Jurkat, Clone E6-1 (cell line): Measurements from ENCODE around the gene RALGDS.

Source experiments
- DNase-seq: peaks from one replicate; pipeline ENCODE4 v3.0.0-alpha.2; 2011; ENCODE audit warnings: low read depth, low spot score
- H3K4me3 ChIP-seq: 2 replicates; pipeline ENCODE4 v1.5.1; 2011; ENCODE audit warnings: mild to moderate bottlenecking, low read length, control low read depth, moderate library complexity

Gene RALGDS

GRCh38 chr9:133153227-133154096 is 32.4 kb upstream of the RALGDS start:
- H3K4me3 ChIP-seq: no peak overlapping the region
- no peak for DNase-seq

- H3K4me3 ChIP-seq: no peak overlapping the region
- DNase-seq: no peak
Observed at GRCh38 chr9:133151601-133152525, 30.8 kb upstream of the RALGDS start.

GRCh38 chr9:133151041-133151440 is 30.0 kb upstream of the RALGDS start:
- DNase-seq: no peak
- H3K4me3 ChIP-seq: no peak overlapping the region

DNA sequence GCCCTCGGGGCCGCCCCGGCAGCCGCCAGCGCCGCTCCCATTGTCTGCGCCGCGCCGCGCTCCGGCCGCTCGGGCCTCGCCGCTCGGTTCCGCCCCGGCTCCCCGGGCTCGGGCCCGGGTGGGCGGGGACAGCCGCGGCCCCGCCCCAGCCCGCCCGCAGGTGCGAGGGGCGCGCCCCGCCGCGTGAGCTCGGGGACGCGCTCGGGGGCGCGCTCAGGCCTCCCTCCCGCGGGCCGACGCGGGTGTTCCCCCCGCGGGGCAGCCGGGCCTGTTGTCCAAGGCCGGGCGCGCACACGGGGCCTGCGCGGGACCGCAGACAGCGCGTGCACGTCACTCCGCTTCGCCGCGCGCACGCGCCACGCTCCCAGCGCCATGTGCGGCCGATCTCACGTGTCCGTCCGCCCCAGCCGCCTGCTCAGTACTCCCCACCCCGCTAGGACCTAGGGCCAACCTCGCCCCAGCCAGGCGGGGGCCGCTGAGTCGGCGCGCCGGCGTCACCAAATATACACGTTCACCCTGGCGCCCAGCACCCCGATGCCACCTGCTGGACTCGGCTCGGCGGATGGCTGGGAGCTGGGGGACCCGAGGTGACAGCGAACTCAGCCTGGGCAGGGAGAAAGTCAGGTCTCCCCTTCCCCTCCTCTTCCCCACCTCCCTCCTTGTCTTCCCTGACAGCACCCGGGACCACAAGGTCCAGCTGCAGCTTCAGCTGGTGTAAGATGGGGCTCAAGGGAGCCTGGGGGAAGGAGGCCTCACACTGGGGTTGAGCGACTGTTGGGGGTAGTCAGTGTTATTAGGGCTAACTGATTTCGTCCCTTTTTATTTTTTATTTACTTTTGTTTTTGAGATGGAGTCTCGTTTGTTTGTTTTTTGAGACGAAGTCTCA is 28.3 kb upstream of the RALGDS start:
- H3K4me3 ChIP-seq: peak overlapping the region; percentile 72
- DNase-seq: peak; percentile 79

DNA sequence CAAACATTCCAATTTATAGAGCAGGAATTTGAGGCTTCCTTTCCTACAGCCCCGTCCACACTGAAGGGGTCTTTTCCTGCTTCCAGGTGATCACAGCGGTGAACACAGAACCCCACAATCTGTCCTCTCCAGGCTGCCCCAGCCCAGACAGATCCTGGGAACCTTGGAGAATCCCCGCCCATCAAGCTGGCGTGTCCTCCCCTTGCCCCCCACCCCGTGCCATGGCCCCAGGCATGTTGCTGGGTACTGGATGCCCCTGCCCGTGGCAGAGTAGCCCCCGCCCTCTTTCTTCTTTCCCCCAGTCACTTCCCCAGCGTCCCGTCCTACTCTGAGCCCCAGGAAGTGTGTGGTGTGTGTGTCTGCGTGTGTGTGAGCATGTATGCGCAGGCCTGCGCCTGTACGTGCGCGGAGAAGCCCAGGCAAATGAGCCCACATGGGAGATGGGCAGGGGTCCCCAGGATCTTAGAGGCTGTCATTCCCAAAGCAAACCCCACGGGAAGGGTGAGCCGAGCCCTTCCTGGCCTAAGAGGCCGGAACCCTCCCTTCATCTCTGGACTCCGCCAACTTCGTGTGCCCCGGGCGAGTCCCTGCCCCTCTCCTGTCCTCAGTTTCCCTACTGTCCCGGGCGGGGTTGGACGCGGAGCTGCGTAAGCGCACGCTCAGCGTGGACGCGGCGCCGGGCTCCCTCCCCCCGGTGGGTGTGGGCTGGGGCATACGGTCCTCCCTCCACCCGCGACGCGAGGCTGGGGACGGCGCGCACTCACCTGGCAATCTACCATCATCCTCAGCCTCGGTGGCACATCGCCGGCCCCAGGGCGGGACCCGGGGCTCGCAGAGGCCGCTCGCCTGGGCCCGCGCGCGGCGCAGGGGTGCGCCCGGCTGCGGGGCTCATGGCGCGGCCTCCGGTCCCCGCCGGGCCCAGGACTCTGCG is 27.4 kb upstream of the RALGDS start:
- DNase-seq: peak; percentile 37
- peak overlapping the region; percentile 72 for H3K4me3 ChIP-seq

- DNase-seq: peak; percentile 47
- H3K4me3 ChIP-seq: peak overlapping the region; percentile 72
Observed at GRCh38 chr9:133147412-133148198, 26.6 kb upstream of the RALGDS start.

DNA sequence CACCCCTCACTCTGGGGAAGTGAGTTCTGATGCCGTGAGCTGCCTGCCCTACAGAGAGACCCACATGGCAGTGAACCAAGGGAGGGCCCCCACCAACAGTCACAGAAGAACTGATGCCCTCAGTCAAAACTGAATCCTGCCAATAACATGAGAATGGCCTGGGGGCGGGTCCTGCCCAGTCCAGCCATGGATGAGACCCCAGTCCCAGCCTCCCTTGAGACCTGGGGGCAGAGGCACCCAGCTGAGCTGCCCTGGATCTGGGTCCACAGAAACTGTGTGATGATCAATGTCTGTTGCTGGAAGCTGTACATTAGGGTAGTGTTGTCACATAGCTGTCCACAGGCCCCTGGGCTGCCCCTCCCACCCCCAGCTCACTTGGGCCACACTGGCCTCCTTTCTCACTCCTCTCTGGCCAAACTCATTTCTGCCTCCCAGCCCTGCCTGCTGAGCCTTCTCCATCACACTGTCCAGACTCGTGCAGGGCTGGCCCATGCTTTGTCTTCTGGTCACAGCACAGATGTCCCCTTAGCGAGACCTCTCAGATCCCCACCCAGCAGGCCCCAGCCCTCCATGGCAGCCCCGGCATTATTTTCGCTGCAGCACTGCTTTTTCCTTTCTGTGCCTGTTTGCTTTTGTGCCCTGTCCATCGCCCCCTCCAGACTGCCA is 25.8 kb upstream of the RALGDS start:
- no peak overlapping the region for H3K4me3 ChIP-seq
- DNase-seq: no peak

- no peak for DNase-seq
- H3K4me3 ChIP-seq: no peak overlapping the region; the same call in 1 of the 2 replicates
Observed at GRCh38 chr9:133144904-133145851, 24.1 kb upstream of the RALGDS start.

DNA sequence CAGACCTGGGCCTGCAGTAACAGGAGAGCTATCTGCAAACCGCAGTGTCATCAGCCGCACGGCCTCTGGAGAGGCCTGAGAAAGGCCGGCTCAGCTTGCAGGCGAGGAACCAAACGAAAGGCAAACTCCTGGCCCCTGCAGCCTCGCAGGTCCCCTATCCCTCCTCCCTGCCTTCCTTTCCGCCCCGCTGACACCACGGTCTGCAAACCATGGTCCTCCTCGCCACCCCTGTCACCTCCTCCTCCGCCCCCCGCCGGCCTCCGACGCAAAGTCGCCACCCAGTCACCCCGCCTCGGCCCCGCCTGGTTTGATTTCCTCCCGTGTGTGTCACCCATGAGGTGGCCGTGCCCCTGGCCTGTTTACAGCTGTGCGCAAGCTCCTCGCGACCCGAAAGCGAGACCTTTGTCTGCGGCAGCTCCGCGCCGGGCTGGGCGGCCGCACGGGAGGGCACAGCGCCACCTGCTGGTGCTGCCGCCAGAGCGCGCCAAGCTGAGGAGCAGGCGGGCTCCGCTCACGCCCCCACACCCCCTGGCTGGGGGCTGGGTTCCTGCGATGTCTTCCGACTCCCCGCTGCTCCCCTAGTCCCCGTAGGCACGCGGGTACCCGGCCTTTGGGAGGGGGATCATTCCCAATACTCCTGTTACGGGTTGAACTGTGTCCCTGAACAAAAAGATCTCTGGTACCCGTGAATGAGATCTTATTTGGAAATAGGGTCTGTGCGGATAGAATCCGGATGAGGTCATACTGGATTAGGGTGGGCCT is 23.3 kb upstream of the RALGDS start:
- peak overlapping the region; percentile 41 for H3K4me3 ChIP-seq
- DNase-seq: peak; percentile 62

GRCh38 chr9:133143639-133144141 is 22.6 kb upstream of the RALGDS start:
- DNase-seq: no peak
- H3K4me3 ChIP-seq: peak overlapping the region; percentile 41

DNA sequence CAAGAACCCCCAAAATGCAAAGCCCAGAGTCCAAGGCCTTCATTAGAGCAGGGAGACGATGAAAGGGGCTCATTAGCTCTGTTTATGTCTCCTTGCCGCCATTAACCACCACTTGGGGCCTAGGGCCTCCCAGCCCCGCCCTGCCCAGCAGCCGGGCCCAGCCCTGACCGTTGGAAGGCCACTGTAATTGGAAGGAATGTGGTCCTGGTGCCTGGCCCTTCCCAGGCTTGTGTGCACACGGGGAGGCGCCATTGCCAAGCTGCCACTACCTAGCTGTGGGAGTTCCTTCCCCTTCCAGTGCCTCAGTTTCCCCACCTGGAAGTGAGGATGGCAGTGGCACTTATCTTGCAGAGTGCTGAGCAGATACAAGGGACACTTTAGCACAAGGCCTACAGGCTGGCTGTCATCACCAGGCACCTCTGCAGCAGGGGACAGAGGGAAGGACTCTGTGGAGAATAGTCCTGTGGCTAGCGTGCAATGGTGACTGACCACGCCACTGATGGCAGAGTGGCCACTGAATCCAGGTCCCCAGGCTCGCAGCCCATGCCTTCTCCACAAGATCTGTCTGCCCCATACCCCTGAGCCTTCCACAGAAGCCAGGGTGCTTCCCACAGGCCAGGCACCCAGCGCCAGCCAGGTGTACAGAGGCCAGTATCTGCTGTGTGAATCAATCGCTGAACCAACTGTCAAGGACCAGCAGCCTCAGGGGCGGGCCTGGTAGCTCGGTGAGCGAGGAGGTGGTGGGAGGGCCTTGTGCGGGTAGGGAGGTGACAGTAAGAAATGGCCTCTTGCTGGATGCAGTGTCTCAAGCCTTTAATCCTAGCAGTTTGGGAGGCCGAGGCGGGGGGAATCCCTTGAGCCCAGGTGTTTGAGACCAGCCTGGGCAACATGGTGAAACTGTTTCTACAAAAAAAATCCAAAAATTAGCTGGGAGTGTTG is 21.9 kb upstream of the RALGDS start:
- H3K4me3 ChIP-seq: no peak overlapping the region
- DNase-seq: no peak

GRCh38 chr9:133141833-133142595 is 21.0 kb upstream of the RALGDS start:
- DNase-seq: peak; percentile 62
- no peak overlapping the region for H3K4me3 ChIP-seq

- DNase-seq: no peak
- no peak overlapping the region for H3K4me3 ChIP-seq
Observed at GRCh38 chr9:133140606-133141005, 19.6 kb upstream of the RALGDS start.
